GM19023 (cell line): ENCODE measurements around the gene HTRA2.

ENCODE experiments used
- ATAC-seq: cut with Tn5 transposase; IDR thresholded peaks from one replicate; pipeline ENCODE4 v1.9.1; 2021; ENCODE audit warnings: mild to moderate bottlenecking, moderate library complexity; ENCODE audit not compliant: unreplicated experiment

HTRA2 gene

DNA sequence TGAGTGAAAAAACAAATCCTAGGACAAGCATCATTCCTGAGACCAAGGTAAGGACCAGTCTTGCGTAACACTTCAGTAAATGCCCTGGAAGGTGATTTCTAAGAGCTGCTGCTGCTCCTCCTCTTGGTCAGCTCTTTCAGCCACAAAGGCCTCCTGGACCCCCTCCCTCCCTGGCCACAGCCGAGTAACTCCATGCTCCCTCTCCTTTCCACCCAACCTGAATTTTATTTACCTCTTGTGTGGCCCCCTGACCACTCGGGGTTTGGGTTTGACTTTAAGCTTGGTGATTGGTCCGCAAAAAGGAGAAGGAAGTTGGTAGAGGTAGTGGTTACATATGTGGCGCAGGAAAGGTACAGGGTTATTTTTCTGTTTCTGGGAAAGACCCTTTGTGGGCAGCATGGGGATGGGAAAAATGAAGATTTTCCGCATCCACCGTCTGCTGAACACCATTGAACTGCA lies 9.2 kb downstream of the HTRA2 start:
- ATAC-seq, result peak; percentile 49

DNA sequence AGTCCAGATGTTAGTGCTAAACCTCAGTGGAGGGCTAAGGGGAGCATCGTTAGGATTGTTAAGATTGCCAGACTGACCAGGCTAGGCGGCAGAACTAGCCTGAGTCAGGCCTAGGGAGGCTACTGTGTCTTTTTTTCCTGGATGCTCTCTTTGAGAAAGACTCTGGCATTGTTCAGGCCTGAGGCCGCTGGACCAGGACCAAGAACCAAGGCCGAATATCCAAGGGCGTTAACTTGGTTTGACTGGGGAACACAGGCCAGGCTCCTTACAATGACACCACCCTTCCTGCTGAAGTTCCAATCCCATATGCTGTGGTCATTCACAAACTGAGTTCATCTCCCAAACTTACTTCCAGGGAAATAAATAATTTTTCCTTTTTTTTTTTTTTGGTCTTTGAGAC lies 10.6 kb downstream of the HTRA2 start:
- ATAC-seq, result no peak

DNA sequence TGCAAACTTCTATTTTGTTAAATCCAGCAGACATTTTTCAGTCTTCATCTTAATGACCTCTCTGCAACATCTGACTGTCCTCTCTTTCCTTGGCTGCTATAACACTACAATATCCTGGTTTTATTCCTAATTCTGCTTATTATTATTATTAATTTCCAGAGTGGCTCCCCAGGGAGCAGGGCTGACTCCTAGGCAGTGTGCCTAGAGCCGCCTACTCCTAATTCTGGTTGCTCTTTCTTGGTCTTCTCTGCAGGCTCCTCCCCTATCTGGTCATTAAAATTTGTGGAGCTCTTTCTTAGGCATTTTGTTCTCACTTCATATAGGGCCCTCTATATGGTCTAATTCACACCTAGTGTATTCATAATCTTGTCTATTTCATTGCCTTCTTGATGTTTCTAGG lies 13.2 kb downstream of the HTRA2 start:
- ATAC-seq, result no peak

DNA sequence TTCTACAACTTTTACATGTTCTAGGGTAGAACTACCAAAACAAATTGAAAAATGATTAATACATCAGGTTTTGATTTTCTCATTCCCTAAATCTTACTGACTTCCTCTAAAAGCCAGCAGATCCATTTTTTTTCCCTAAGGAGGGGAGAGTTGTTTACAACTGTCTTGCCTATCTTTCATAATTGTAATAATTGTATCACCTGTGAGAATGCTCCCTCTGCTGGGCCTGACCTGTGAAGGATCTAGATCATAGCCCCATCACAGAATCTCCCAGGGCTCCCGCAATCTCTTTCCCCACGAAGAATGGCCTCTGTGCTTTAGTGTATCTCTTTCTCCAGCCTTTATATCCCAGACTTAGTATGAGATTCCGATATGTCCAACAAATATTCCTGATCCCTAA lies 14.9 kb downstream of the HTRA2 start:
- ATAC-seq, result no peak

DNA sequence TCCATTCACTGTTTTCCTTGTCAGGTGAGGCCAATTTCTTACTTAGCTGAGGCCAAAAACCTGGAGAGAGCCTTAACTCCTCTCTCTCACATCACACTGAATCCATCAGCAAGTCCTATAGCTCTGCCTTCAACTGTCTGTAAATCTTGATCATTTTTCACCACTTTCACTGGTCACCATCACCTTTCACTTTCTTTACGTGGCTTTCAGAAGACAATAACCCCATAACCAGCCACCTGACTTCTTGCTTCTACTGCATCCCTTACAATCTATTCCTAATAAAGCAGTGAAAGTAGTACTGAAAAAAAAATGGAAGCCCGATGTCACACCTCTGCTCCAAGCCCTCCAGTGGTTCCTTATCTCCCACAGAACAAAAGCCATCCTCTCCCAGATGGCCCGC lies 16.3 kb downstream of the HTRA2 start:
- no peak for ATAC-seq

DNA sequence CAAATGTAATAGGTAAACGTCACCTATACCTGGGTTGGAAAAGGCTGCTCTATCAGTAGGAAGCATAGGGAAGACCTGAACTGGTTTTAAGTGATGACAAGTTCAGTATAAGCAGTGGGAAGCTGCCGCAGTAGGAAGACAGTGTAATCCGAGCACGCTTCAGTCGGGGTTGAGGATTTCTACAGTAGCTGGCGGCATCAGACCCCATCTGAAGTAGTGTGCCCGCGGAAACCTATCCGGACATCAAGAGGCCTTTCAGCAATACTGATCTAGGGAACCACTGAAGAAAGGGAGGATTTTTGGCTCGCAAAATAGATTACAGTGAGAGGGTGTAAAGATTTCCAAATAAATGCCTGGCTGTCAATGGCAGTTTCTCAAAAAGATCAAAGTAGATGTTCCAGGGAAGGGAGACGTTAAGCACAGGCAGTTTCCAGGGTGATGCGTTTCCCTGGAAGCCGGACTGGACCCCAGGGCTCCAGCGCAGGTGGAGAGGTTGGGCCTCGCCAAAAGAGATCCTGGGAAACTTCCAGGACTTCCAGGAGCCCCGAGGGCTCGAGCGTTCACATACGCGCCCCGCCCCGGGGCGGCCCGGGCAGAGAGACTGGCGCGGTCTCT lies 18.7 kb downstream of the HTRA2 start:
- ATAC-seq, result no peak

DNA sequence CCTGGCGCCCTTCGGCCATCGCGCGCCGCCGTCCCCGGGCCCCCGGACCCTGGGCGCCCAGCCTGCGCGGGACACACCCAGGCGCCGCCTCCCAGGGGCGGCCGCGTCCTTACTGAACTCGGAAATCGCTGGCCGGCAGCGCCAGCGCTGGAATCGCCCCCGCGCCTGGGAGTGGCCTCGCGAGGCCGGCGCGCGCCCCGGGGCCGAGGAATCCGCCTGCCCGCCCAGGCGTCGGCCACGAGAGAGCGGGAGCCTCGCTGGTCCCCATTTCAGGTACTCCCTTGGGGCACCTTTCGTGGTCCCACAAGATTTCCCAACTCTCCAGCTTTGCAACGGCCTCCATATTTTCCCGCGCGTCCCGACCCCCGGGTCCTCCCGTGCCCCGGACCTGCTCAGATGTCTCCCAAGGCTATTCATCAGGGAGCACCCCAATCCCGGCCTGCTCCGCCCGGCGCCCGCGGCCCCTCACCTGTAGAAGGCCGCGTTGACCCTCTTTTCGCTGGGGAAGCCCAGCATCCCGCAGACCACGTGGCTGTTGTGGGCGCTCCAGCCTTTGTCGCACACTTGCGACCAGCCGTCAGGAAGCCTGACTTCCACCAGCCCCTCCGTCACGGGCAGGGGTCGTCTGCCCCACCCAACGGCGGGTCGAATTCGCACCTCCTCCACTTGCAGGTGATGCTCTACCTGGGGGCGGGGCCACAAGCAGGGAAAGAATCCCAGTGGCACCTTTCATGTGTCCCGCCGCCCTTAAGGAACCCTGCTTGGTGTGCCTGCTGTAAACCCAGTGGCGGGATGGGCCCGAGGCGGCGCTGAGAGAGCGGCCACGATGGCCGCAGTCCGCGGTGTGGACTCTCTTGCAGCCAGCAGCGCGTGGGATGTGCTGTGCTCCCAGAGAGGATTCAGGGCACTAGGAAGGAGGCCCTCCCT lies 19.4 kb downstream of the HTRA2 start:
- ATAC-seq, result peak; percentile 38

DNA sequence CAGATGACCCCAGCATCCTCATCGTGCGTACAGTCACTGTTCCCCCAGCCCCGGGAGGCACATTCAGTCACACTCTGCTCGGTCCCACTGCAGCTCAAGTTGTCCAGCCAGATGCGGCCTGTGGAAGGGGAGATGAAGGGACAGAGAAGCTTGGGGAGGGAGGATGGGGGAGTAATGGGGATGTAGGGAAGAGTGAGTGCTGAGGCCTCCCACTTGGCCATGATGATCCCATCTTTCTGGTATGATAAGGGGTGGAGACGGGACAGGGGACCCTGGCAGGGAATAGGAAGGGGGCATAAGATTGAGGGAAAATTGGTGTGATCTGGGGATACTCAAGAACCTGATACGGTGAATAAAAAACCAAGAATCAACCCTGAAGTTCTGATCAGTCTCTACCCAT lies 20.5 kb downstream of the HTRA2 start:
- ATAC-seq, result no peak

DNA sequence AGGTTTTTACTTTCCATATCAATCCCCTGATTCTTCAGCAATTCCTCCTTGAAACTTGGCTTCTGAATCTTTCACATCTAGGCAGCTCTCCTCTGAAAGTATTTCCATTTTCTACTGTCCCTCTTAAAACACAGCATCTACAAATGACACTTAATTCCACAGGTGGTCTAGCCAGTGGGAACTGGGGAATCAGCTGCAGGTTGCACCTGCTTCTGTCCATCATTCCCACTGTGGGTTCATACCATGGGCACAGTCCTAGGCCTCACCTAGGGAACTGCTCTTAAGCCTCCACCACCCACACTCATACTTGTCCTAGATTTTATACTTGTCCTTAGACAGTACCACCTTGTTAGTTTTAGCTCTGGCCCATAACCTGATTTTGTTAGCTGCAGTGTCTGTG lies 21.8 kb downstream of the HTRA2 start:
- ATAC-seq, result no peak

DNA sequence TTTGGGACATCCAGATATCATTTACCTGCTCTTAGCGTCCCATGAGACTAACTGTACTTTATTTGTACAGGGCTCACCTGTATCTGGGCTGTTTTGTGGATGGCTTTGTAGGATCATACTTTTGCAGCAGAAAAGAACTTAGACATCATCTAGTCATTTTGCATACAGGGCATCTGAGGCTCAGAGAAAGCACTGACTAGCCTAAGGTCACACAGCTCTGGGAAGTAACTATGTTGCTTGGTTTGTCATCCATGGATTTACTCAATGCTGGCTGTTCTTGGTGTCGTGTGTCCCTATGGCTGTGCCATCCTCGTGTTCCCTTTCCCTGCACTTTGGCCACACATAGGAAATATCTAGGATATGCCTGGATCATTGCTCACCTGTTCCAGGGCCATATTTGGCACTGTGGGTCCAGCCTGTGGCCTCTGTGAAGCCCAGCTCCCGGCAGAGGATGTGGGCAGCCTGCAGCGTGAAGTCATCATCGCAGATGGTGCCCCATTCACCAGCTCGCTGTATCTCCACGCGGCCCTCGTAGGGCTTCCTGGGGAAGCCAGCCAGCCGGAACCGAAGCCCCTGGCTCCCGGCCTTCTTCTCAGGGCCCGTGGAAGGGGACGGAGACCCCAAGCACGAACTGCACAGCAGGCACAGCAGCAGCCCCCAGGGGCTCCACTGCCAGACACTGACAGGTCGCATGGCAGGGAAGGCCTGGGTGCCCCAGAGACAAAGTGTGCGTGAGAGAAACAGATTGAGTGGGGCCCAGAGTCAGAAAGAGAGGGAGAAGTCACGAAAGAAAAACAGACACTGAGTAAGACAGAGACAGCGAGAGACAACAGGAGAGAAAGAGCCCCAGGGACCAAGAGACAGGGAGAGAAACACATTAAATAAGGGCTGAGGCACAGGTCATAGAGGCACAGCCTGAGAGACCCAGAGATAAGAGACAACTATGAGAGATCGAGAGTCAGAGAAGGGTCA lies 22.5 kb downstream of the HTRA2 start:
- no peak for ATAC-seq

DNA sequence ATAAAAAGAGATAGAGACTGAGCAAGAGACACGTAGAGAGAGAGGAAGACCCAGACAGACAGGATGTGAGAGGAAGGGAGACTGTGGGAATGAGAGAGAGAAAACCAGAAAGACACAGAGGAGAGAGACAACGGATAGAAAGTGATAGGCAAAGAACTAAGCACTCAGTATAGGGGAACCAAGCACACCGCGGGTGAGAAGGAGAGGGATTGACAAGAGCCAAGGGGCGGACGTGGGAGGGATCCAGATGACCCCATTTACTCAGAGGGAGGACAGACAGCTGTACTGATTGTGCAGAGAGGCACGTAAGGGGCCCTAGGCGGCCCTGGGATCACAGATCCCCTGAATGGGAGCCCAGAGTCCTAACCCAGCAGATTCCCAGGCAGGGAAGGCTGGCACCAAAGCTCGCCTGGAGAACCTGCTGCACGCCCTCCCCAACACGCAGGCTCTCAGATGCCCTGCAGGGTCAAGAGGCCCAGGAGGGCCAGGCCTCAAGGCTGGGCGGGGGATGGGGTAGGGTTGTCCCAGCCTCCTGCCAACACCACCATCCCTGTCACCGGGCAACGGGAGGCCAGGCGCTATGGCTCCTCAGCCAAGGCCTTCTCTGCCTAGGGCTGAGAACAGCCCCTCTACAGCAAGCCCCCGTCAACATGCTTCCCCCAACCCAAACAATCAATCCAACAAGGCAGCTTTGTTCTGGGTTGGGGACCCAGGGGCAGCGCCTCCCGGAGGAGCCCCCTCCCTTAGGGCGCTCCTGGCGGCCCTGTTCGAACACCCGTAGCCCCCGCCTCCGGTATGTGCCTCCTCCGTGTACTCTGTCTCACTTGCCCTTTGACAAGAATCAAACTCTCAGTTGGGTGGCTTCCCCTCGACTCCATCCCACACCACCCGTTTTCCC lies 23.4 kb downstream of the HTRA2 start:
- ATAC-seq, result no peak

DNA sequence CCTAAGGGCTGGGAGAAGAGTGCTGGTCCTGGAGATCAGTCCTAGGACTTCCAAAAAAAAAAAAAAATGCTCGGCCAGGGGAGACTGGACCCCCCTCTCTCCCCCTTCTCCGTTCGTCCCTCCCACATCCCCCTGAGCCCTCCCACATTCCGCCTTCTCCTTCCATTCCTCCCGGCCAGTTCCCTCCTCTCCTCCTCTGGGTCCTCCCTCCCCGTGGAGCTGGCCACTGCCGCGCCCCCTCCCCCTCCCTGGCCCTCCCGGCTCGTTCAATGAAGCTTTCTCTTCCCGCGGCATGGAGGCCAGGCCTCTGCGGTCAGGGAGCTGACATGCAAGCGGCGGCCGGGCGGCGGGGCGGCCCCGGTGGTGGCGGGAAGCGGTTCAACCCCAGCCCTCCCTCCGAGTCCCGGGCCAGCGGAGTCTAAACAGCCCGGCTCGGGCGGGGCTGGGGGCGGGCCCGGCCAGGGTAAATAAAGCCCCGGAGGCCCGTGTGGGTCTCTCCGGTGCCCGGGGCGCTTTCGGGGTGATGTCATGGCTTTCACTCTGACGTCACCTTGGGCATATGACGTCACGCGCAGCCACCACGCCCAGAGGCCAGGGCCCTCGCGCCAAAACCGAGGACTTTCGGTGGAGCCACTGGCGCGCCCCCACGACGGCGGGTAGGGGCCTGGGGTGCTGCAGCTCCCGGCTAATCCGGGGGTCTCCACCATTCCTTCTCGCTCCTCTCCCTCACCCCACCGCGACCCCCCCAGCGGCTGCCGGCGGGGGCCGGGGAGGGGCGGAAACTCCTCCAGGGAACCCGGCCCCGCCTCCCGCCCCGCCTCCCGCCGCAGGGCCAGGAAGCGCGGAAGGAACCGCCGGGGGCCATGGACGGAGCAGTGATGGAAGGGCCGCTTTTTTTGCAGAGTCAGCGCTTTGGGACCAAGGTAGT lies 24.4 kb downstream of the HTRA2 start, which contains the start of the genes DOK1 and LOXL3:
DOK1 (plus strand) TSS at position 829 of the 928 bp plus-strand sequence; CDS start at position 864, 35 bp downstream.
LOXL3 (minus strand) TSS at position 51 of the 928 bp plus-strand sequence. CDS start 1,308 bp downstream, outside the sequence.
- ATAC-seq, result peak; percentile 64

DNA sequence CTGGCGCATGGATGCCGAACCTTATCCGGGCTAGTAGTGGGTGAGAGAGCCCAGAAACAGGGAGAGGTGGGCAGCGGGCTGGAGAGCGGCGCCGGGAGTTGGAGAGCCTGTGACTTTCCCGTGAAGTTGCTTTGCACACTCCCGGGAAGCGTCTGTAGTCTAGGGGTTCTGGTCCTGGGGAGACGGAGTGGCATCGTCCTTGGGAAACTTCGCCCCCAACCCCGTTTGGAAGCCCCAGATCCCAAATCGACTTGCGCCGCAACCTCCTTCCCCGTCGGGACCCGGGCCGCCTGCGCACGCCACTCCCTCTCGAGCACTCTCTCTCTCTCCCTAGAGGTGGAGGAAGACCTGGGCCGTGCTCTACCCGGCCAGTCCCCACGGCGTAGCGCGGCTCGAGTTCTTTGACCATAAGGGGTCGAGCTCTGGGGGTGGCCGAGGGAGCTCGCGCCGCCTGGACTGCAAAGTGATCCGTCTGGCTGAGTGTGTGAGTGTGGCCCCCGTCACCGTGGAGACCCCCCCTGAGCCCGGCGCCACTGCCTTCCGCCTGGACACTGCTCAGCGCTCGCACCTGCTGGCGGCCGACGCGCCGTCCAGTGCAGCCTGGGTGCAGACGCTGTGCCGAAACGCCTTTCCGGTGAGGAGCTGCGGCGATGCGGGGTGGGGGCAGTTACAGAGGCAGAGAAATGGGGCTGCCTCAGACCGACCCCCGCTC lies 25.2 kb downstream of the HTRA2 start:
- ATAC-seq, result peak; percentile 55

DNA sequence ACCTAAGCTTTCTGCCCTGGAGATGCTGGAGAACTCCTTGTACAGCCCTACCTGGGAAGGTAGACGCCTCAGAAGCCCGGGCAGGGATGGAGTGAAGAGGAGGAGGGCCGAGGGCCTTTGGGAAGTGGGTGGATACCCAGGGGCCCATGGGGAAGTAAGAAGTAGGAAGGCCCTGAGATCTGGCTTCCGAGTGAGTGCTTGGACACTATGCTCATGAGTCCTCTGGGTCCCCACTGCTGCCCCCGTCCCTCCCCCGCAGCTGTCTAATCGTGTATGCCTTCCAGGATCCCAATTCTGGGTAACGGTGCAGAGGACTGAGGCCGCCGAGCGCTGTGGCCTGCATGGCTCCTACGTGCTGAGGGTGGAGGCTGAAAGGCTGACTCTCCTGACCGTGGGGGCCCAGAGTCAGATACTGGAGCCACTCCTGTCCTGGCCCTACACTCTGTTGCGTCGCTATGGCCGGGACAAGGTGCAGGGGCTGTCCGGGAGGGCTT lies 25.9 kb downstream of the HTRA2 start:
- no peak for ATAC-seq

DNA sequence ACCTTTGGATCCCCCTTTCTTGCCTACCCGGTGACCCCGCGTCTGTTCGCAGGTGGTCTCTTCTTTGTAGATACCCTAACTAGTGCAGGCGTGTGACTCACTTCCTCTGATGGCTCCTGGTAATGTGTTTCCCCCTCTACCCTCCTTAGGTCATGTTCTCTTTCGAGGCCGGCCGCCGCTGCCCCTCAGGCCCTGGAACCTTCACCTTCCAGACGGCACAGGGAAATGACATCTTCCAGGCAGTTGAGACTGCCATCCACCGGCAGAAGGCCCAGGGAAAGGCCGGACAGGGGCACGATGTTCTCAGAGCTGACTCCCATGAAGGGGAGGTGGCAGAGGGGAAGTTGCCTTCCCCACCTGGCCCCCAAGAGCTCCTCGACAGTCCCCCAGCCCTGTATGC lies 26.4 kb downstream of the HTRA2 start:
- no peak for ATAC-seq

DNA sequence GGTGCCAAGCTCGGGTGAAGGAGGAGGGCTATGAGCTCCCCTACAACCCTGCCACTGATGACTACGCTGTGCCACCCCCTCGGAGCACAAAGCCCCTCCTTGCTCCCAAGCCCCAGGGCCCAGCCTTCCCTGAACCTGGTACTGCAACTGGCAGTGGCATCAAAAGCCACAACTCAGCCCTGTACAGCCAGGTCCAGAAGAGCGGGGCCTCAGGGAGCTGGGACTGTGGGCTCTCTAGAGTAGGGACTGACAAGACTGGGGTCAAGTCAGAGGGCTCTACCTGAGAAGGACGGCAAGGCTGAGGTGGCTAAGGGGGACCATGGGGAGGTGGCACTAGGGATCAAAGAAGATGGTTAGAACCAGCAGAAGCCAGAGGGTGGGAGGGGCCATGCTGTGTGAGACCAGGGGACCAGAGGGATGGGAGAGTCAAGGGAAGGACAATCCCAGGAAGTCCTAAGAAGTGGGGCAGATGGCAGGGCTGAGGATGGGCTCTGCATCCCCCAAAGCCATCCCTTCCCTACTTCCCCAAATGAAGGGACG lies 27.2 kb downstream of the HTRA2 start:
- no peak for ATAC-seq
